Gastroesophageal sphincter (tissue), 4 donors: Measurements from ENCODE around the gene CYP27A1. TPM values are rescaled to one million over a fixed set of nuclear protein-coding genes. Genes with fewer than 3 reads are reported as not detected.

ENCODE experiments used
- ATAC-seq: fragments of 150-250 bp; one replicate; pipeline ENCODE4 v1.9.1; 2016; ENCODE audit warnings: mild to moderate bottlenecking, moderate library complexity
- H3K27ac ChIP-seq, 4 donors: fragments of 200-600 bp; sonication (generic) in 3 of 4; 1 replicate in 3 of 4; 2 replicates in 1 of 4; pipeline ENCODE4 v1.5.1; 2016 to 2019
- H3K27me3 ChIP-seq: fragments of 200-600 bp; sonication (generic); one replicate; pipeline ENCODE4 v1.5.1; 2019
- H3K36me3 ChIP-seq, 2 donors: fragments of 200-600 bp; sonication (generic); one replicate each; pipeline ENCODE4 v1.5.1; 2019; ENCODE audit warnings: control low read depth in 1 of 2
- H3K4me1 ChIP-seq, 3 donors: fragments of 200-600 bp; sonication (generic); 1 replicate in 2 of 3; 2 replicates in 1 of 3; pipeline ENCODE4 v1.5.1; 2016 to 2019; ENCODE audit warnings: control low read depth in 2 of 3
- H3K4me3 ChIP-seq, 2 donors: fragments of 200-600 bp; sonication (generic); one replicate each; pipeline ENCODE4 v1.5.1; 2019; ENCODE audit warnings: mild to moderate bottlenecking in 1 of 2, moderate library complexity in 1 of 2
- H3K9me3 ChIP-seq, 3 donors: fragments of 200-600 bp; sonication (generic); one replicate each; pipeline ENCODE4 v1.5.1; 2017 to 2019; ENCODE audit warnings: control low read depth in 2 of 3
- CTCF ChIP-seq, 4 experiments: fragments of 200-600 bp in 2 of 4; fragments of 450-650 bp in 2 of 4; sonication (generic) in 1 of 4; IDR thresholded peaks; one replicate each; pipeline ENCODE4 v1.5.1; 2017 to 2019; ENCODE audit warnings: antibody characterized with exemption in 4 of 4, mild to moderate bottlenecking in 2 of 4, moderate library complexity in 2 of 4
- EP300 ChIP-seq: sonication (generic); formaldehyde crosslinking; IDR thresholded peaks from one replicate; pipeline ENCODE4 v1.6.1; 2017; ENCODE audit warnings: antibody characterized with exemption, mild to moderate bottlenecking
- POLR2A ChIP-seq, 2 donors: fragments of 450-650 bp; IDR thresholded peaks; one replicate each; pipeline ENCODE4 v1.6.1; 2017; ENCODE audit warnings: antibody characterized with exemption in 2 of 2, mild to moderate bottlenecking in 2 of 2, moderate library complexity in 1 of 2
- POLR2AphosphoS5 ChIP-seq: sonication (generic); formaldehyde crosslinking; IDR thresholded peaks from one replicate; pipeline ENCODE4 v1.6.1; 2017; ENCODE audit warnings: antibody characterized with exemption
- WGBS, 2 donors: methylation state at CpG; one replicate each; pipeline ENCODE4 v1.1.5; 2018; ENCODE audit warnings: low coverage in 1 of 2; 5-methylcytosine and 5-hydroxymethylcytosine counted together
- total RNA-seq, 4 donors: library from RNA; depleted of rRNA; stranded (reverse); fragments of >200 nt; gene quantifications; one replicate each; pipeline ENCODE4 v1.1.0, GENCODE V29; 2016

CYP27A1 gene
- total RNA-seq, 4 donors from 2014 or later: 20.9 to 29.0 (median 23.5) TPM

- peaks cover 0 to 32% (median 15%) of the 10 kb centered on the region in 3 donors for H3K4me1 ChIP-seq
- TF ChIP-seq EP300 (no peak), POLR2AphosphoS5 (no peak), CTCF (IDR thresholded peaks at IDR 0.05) (no peak), POLR2A (IDR thresholded peaks at IDR 0.05) (no peak)
- no peaks in the 10 kb centered on the region for H3K36me3 ChIP-seq
- 3 to 8% methylated on average over 13 to 31 of the region's 51 CpGs for WGBS, 2 donors
- ATAC-seq: no peak
- no peaks in the 10 kb centered on the region for H3K9me3 ChIP-seq
- peak overlapping the region in 1 of 2 donors; percentile 51 for H3K4me3 ChIP-seq
- H3K27me3 ChIP-seq: peaks cover 97% of the 10 kb centered on the region
- peak overlapping the region in 1 of 4 donors; percentile 34 for H3K27ac ChIP-seq
These were observed 77.0 kb downstream of the CYP27A1 start for GRCh38 chr2:218858671-218859555.

GRCh38 chr2:218859556-218859987, 77.6 kb downstream of the CYP27A1 start, which contains the start of gene WNT6:
WNT6 (plus strand) TSS chr2:218859805; CDS start chr2:218860038, 233 bp downstream.
- peak; percentile 48 for ATAC-seq
- no peak for TF ChIP-seq EP300
- no peak for TF ChIP-seq POLR2AphosphoS5
- no peak for TF ChIP-seq CTCF (IDR thresholded peaks at IDR 0.05)
- no peak for TF ChIP-seq POLR2A (IDR thresholded peaks at IDR 0.05)
- no CpG with 5 or more reads among the region's 64 CpGs for WGBS, 2 donors
- H3K4me3 ChIP-seq: peak within 1 kb of the TSS in 1 of 2 donors; percentile 51
- no peaks in the 10 kb centered on the region for H3K9me3 ChIP-seq
- peaks cover 0 to 32% (median 15%) of the 10 kb centered on the region in 3 donors for H3K4me1 ChIP-seq
- peak within 1 kb of the TSS in 3 of 4 donors; percentile 1 to 48 (median 29) for H3K27ac ChIP-seq
- peaks cover 99% of the 10 kb centered on the region for H3K27me3 ChIP-seq
- no peaks in the 10 kb centered on the region for H3K36me3 ChIP-seq

- H3K27me3 ChIP-seq: peaks cover 100% of the 10 kb centered on the region
- H3K36me3 ChIP-seq: no peaks in the 10 kb centered on the region
- peaks cover 0 to 32% (median 15%) of the 10 kb centered on the region in 3 donors for H3K4me1 ChIP-seq
- H3K4me3 ChIP-seq: peak overlapping the region in 1 of 2 donors; percentile 51
- peak; percentile 15 for ATAC-seq
- 0 to 1% methylated on average over 4 to 8 of the region's 47 CpGs for WGBS, 2 donors
- TF ChIP-seq POLR2A (IDR thresholded peaks at IDR 0.05): no peak
- TF ChIP-seq CTCF (IDR thresholded peaks at IDR 0.05): no peak
- no peak for TF ChIP-seq POLR2AphosphoS5
- TF ChIP-seq EP300: no peak
- no peaks in the 10 kb centered on the region for H3K9me3 ChIP-seq
- peak overlapping the region in 3 of 4 donors; percentile 1 to 48 (median 29) for H3K27ac ChIP-seq
These were observed 78.3 kb downstream of the CYP27A1 start for GRCh38 chr2:218859988-218860831.

- Histone ChIP-seq H3K4me1 (peaks cover 0 to 32% (median 15%) of the 10 kb centered on the region in 3 donors), H3K27ac (peak overlapping the region in 1 of 4 donors; percentile 1), H3K4me3 (peak overlapping the region in 1 of 2 donors; percentile 51), H3K9me3 (no peaks in the 10 kb centered on the region), H3K36me3 (no peaks in the 10 kb centered on the region), H3K27me3 (peaks cover 100% of the 10 kb centered on the region)
- 0% methylated on average over 1 of the region's 21 CpGs for WGBS, 2 donors
- peak; percentile 49 for ATAC-seq
- TF ChIP-seq EP300 (no peak), POLR2A (IDR thresholded peaks at IDR 0.05) (no peak), CTCF (IDR thresholded peaks at IDR 0.05) (no peak), POLR2AphosphoS5 (no peak)
These were observed 79.0 kb downstream of the CYP27A1 start for GRCh38 chr2:218860950-218861381.
